HG03378 (cell line): ENCODE data around the gene GNPTAB.

Experiments used
- ATAC-seq: cut with Tn5 transposase; IDR thresholded peaks from one replicate; pipeline ENCODE4 v1.9.1; 2021; ENCODE audit warnings: mild to moderate bottlenecking, moderate library complexity; ENCODE audit not compliant: unreplicated experiment

GNPTAB gene

DNA sequence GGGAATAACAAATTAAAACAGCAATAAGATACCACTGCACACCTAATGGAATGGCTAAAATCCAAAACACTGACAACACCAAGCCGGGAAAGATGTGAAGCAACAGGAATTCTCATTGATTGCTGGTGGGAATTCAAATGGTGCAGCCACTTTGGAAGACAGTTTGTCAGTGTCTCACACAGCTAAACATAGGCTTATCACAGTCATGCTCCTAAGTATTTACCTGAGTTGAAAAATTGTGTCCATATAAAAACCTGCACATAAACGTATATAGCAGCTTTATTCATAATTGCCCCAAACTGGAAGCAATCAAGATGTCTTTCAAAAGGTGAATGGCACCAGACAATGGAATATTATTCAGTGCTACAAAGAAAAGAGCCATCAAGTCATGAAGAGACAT, 21.6 kb downstream of the GNPTAB start:
- ATAC-seq: no peak

GRCh38 chr12:101806265-101806664, 24.5 kb downstream of the GNPTAB start:
- no peak for ATAC-seq

GRCh38 chr12:101804409-101804808, 26.4 kb downstream of the GNPTAB start:
- no peak for ATAC-seq

DNA sequence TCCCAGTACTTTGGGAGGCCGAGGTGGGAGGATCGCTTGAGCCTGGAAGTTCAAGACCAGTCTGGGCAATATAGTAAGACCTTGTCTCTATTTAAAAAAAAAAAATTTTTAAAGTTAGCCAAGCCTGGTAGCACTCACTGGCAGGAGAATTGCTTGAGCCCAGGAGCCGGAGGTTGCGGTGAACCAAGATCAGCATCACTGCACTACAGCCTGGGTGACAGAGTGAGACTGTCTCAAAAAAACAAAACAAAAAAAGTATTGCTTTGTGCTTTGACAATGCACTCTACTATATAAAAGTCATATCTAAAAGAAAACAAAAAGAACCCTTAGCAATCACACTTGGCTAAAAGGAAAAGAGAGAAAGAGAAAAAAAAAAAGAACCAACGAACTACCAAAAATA, 26.8 kb downstream of the GNPTAB start:
- no peak for ATAC-seq

- no peak for ATAC-seq
Measured at GRCh38 chr12:101802486-101802885, 28.3 kb downstream of the GNPTAB start.

DNA sequence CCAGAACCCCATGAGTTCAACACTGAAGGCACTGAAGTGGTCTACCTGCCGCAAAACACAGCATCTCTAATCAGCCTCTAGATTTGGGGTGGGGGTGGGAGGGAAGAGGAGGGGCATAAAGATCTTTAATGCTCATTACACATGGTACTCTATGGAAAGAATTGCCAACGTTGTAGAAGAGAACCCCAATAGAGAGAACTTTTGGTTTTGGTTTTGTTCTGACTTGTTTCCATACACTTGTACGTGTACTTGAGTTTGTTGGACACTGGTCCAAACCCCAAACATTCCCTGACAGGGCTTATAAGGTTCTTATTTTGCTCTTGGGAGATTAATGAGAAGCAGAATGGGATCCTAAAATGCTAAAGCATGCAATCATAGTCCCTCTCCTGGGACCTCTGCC, 31.0 kb downstream of the GNPTAB start:
- ATAC-seq: no peak

DNA sequence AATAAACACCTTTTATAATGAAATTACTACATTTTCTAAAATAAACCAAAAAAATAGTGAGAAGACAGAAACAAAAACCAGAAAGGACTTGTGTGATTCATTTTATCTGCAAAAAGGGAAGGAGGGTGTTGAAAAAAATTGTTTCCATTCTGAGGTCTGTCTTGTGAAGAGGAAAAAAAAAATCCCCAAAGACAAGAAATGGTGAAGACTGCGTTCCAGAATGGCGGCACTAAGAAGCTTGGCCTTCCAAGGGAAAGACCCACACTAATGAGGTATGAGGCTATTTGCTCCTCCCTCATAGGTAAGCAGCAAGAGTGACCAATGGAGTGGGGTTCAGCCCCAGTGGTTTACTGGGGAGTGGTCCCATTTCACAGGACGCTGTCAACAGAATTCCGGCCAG, 35.0 kb downstream of the GNPTAB start:
- no peak for ATAC-seq

- no peak for ATAC-seq
Measured at GRCh38 chr12:101795013-101795412, 35.7 kb downstream of the GNPTAB start.

DNA sequence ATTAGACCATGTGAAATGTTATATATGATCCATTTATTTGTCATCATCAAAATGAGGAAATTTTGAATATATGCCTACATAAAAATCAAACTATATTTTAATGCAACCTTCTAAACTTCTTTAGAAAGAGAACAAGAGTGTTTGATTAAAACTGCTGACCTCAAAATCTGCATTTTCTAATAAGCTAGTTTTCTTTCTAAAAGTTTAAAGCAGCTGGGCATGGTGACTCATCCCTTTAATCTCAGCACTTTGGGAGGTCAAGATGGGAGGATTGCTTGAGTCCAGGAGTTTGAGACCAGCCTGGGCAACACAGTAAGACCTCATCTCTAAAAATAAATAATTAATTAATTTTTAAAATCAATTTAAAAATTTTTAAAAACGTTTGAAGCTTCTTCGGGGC, 36.2 kb downstream of the GNPTAB start:
- ATAC-seq: no peak

DNA sequence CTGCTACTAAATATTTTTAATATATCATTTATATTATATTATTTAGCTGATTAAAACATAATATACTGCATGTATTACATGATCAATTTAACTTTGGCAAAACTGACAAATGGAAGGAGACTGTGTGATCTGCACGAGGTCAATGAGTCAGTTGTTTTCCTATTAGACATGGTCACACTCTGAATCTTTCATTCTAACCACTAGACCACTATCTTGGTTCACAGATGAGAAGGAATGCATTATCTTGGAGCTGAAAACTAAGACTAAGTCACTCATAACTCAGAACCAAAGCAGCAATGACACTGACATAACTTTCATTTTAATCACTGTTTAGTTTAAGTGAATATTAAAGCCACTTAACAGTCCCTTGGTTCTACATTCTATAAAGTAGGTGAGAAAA, 37.4 kb downstream of the GNPTAB start:
- peak; percentile 84 for ATAC-seq

DNA sequence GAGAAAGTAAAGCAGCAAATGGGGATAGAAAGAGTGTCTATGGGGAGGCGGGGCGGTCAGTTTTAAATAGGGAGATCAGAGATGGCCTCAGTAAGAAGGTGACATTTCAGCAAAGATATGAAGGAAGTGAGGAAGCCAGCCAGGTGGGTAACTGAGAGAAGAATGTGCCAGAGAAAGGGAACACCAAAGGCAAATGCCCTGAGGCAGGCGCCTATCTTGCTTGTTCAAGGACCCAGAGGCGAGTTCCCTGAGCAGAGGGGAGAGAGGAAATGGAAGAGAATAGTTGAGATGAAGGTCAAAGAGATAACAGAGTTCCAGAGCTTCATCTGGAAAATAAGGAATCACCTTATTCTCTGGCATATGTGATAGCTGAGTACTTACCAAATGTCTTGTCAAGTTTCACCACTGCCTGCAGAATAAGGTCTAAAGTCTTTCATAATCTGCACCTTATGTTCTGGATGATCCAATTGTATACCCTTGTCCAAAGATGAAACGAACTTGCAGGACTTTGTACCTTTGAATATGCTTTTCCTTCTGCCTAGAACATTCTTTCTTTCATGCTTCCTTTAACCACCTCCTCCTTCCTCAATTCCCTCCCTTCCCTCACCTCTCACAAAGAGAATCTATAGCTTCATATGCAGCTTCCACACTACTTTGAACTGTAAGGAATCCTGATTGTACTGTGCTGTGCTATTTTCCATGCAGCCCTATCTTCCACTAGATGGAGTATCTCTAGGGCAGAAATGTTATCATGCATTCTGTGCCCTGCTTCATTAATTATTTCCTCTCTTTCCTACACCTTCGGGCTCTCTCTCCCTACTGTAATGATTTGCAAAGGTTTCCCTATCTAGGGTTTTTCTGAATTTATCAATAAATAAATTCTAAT, 38.5 kb downstream of the GNPTAB start:
- no peak for ATAC-seq

- no peak for ATAC-seq
Measured at GRCh38 chr12:101789171-101789570, 41.6 kb downstream of the GNPTAB start.

- ATAC-seq: no peak
Measured at GRCh38 chr12:101785671-101786070, 45.1 kb downstream of the GNPTAB start.

DNA sequence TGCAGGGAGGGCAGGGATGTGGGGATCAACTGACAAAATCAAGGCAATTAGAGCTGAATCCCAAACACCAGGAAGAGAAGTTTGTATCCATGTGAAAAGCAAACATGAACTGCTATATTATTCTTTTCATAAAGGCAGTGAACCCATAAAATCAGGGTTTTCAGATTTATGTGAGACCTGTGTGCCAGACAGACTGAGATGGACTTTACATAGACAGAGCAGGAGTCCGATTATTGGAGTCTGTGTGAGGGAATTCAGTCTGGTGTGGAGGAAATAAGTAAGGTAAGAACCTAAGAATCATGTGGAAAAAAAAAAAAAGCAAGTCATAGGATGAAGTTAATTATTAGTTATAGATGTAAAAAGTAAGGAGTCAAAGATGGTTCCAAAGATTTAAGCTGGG, 46.4 kb downstream of the GNPTAB start:
- ATAC-seq: no peak

DNA sequence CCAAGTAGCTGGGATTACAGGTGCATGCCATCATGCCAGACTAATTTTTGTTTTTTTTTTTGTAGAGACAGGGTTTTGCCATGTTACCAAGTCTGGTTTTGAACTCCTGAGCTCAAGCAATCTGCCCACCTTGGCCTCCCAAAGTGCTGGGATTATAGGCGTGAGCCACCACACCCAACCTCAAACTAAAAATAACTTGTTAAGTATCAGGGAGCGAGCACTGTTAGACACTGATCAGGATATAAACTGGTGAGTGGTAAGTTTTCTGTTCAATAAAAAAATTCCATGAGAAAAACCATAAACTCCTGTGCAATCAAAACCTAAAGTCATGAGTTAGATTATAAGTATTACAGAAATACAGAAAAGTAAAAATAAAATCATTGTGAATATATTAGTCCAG, 46.9 kb downstream of the GNPTAB start:
- ATAC-seq: no peak

DNA sequence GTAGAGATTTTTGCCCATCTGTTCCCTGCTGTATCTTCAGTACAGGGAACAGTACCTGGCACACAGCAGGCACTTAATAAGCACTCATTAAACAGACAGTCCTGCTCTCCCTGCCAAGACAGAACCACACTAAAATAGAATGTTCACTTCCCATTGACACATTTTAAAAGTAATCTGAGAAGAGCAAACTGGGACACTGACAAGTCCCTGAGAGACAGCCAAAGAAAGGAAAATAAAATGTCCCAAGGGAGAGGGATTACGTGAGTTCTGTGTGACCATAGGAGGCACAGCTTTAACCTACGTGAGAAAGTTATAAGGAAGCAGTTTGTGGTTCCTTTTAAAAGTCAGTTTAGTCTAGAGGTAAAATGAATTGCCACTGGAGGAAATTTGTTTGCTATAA, 47.6 kb downstream of the GNPTAB start:
- ATAC-seq: no peak

GRCh38 chr12:101782273-101782731, 48.5 kb downstream of the GNPTAB start:
- ATAC-seq: no peak

DNA sequence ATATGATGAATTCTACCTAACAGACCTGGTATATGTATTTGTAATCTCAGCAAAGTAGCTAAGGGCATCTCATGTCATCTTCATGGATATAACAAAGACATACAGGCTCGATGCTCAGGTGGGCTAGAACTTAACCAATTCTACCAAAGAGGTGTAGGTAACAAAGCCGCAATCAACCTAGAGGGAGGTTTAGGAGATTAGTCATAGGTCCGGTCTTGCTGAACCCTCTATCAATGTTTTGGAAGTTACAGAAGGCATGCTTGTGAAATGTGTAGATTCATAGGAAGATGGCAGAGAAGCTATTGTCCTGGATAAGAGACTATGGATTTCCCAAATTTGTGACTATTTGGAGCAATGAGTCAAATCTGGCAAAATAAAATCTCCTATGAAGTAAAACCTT, 48.9 kb downstream of the GNPTAB start:
- no peak for ATAC-seq

- no peak for ATAC-seq
Measured at GRCh38 chr12:101780599-101780998, 50.2 kb downstream of the GNPTAB start.

GRCh38 chr12:101779626-101780025, 51.1 kb downstream of the GNPTAB start:
- ATAC-seq: no peak

GRCh38 chr12:101779200-101779599, 51.6 kb downstream of the GNPTAB start:
- no peak for ATAC-seq

DNA sequence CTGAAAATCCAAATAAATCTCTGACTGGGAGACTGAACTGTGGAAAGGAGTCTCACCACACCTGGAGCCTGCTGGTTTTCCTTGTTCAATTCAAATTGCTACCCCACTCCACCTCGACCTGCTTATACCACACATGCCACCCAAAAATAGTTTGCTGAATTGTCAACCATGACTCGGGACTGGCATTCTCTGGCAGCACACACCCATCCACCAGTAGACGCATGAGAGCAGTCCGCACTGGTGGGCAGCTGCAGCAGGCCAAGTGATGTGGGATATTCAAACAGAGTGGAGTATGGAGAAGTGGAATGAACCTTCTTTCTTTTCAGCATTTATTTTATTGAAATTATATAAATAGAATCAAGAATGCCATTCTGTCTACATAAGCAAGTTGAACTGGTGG, 52.8 kb downstream of the GNPTAB start:
- ATAC-seq: no peak

- ATAC-seq: no peak
Measured at GRCh38 chr12:101777485-101777884, 53.3 kb downstream of the GNPTAB start.
